GM23338 (cell line): ENCODE data around the gene RSRC2. TPM values are rescaled to one million over a fixed set of nuclear protein-coding genes. Genes with fewer than 3 reads are reported as not detected.

Experiments used
- ATAC-seq: fragments of 200-7000 bp; cut with Tn5 transposase; 3 replicates; pipeline ENCODE4 v1.9.1; 2020
- DNase-seq: peaks from one replicate; pipeline ENCODE4 v3.0.0-alpha.2; 2015; ENCODE audit warnings: low spot score
- H2AFZ ChIP-seq: fragments of 200-600 bp; sonication (generic); 2 replicates; pipeline ENCODE4 v1.8.0; 2016; ENCODE audit warnings: antibody characterized with exemption, mild to moderate bottlenecking, moderate library complexity
- H3F3A ChIP-seq: fragments of 200-600 bp; sonication (generic); replicated peaks from 2 replicates; pipeline ENCODE4 v1.8.0; 2017; ENCODE audit warnings: antibody characterized with exemption, mixed run types, low read depth
- H3K27ac ChIP-seq: fragments of 200-600 bp; sonication (generic); 2 replicates; pipeline ENCODE4 v1.6.1; 2016; ENCODE audit warnings: low read depth
- H3K27me3 ChIP-seq: fragments of 200-600 bp; sonication (generic); 2 replicates; pipeline ENCODE4 v1.8.0; 2016; ENCODE audit warnings: mild to moderate bottlenecking, mixed run types, moderate library complexity; ENCODE audit not compliant: insufficient read depth
- H3K36me3 ChIP-seq: fragments of 200-600 bp; sonication (generic); 2 replicates; pipeline ENCODE4 v1.8.0; 2016; ENCODE audit warnings: mild to moderate bottlenecking; ENCODE audit not compliant: insufficient read depth
- H3K4me1 ChIP-seq: fragments of 200-600 bp; sonication (generic); 2 replicates; pipeline ENCODE4 v1.8.0; 2016; ENCODE audit warnings: mild to moderate bottlenecking, moderate library complexity; ENCODE audit not compliant: insufficient read depth
- H3K4me2 ChIP-seq: fragments of 200-600 bp; sonication (generic); 2 replicates; pipeline ENCODE4 v1.7.1; 2017; ENCODE audit warnings: mixed run types
- H3K4me3 ChIP-seq: fragments of 200-600 bp; sonication (generic); 2 replicates; pipeline ENCODE4 v1.6.1; 2016; ENCODE audit warnings: mixed run types
- H3K79me2 ChIP-seq: fragments of 200-600 bp; sonication (generic); replicated peaks from 2 replicates; pipeline ENCODE4 v1.8.0; 2017; ENCODE audit warnings: mild to moderate bottlenecking; ENCODE audit not compliant: insufficient read depth
- H3K9me2 ChIP-seq: fragments of 200-600 bp; sonication (generic); 2 replicates; pipeline ENCODE4 v1.8.0; 2017; ENCODE audit not compliant: insufficient read depth
- H4K20me1 ChIP-seq: fragments of 200-600 bp; sonication (generic); replicated peaks from 2 replicates; pipeline ENCODE4 v1.8.0; 2017; ENCODE audit warnings: mild to moderate bottlenecking; ENCODE audit not compliant: insufficient read depth
- H3K27ac Mint-ChIP-seq: 2 replicates; pipeline ENCODE4 v1.8.0; 2020; ENCODE audit warnings: inconsistent platforms, mild to moderate bottlenecking, moderate library complexity, mixed read lengths
- H3K27me3 Mint-ChIP-seq: 3 replicates; pipeline ENCODE4 v1.8.0; 2022; ENCODE audit warnings: low read depth, mild to moderate bottlenecking, moderate library complexity, mixed read lengths, inconsistent platforms; ENCODE audit not compliant: insufficient read depth, poor library complexity
- H3K36me3 Mint-ChIP-seq: 3 replicates; pipeline ENCODE4 v1.8.0; 2021; ENCODE audit warnings: low read depth, mild to moderate bottlenecking, inconsistent platforms, moderate library complexity, mixed read lengths
- H3K4me1 Mint-ChIP-seq: 3 replicates; pipeline ENCODE4 v1.8.0; 2020; ENCODE audit warnings: mild to moderate bottlenecking, inconsistent platforms, mixed read lengths
- H3K4me3 Mint-ChIP-seq: 3 replicates; pipeline ENCODE4 v1.8.0; 2021; ENCODE audit warnings: moderate library complexity, mild to moderate bottlenecking, inconsistent platforms, mixed read lengths
- H3K9me3 Mint-ChIP-seq: 3 replicates; pipeline ENCODE4 v1.8.0; 2020; ENCODE audit warnings: moderate library complexity, mild to moderate bottlenecking, inconsistent platforms, mixed read lengths
- CREB1 ChIP-seq: fragments of 250-450 bp; sonication (Bioruptor Pico); IDR thresholded peaks from 2 replicates; pipeline ENCODE4 v1.5.0; 2020; ENCODE audit warnings: low read depth, mild to moderate bottlenecking, moderate library complexity
- EZH2phosphoT487 ChIP-seq: fragments of 200-600 bp; sonication (generic); IDR thresholded peaks from one replicate; pipeline ENCODE4 v1.8.1; 2018; ENCODE audit warnings: antibody characterized with exemption; ENCODE audit not compliant: unreplicated experiment
- JUNB ChIP-seq: IDR thresholded peaks from one replicate; pipeline ENCODE4 v1.6.1; 2016; ENCODE audit warnings: antibody characterized with exemption; ENCODE audit not compliant: unreplicated experiment
- NANOG ChIP-seq: IDR thresholded peaks from 2 replicates; pipeline ENCODE4 v1.6.1; 2016; ENCODE audit warnings: antibody characterized with exemption, borderline replicate concordance
- POLR2AphosphoS5 ChIP-seq: IDR thresholded peaks from 2 replicates; pipeline ENCODE4 v1.6.1; 2016; ENCODE audit warnings: antibody characterized with exemption, low read depth
- ZNF114 ChIP-seq: fragments of 250-450 bp; sonication (Bioruptor Pico); IDR thresholded peaks from 2 replicates; pipeline ENCODE4 v1.5.0; 2020; ENCODE audit warnings: mild to moderate bottlenecking, moderate library complexity
- polyA plus RNA-seq: library from polyadenylated mRNA; unstranded; fragments of >200 nt; fragmentation: Nextera tagmentation; extraction: Ambion mirVana; gene quantifications from 2 replicates; pipeline ENCODE4 v1.2.1, GENCODE V29; 2016
- total RNA-seq: library from RNA; depleted of rRNA; stranded (reverse); fragments of >200 nt; shearing (Covaris generic); gene quantifications from 2 replicates; pipeline ENCODE4 v1.2.3, GENCODE V29; 2014
- TF ChIP-seq, protein P1 (sequence below): IDR thresholded peaks from one replicate; pipeline ENCODE4 v1.6.1; 2018; ENCODE audit warnings: antibody characterized with exemption; ENCODE audit not compliant: unreplicated experiment
- TF ChIP-seq, protein P2 (sequence below): fragments of 250-450 bp; sonication (Bioruptor Pico); IDR thresholded peaks from 2 replicates; pipeline ENCODE4 v1.5.0; 2020; ENCODE audit warnings: mild to moderate bottlenecking, moderate library complexity
- TF ChIP-seq, protein P3 (sequence below), 2 experiments: fragments of 200-600 bp in 1 of 2; sonication (generic) in 1 of 2; conservative IDR thresholded peaks; 2 replicates each; pipeline versions ENCODE4 v1.5.1 to v1.6.1; 2016 to 2017; ENCODE audit warnings: antibody characterized with exemption in 2 of 2, low read depth in 2 of 2, mild to moderate bottlenecking in 2 of 2, moderate library complexity in 1 of 2

Gene RSRC2
- total and polyA plus RNA-seq, 2 experiments from 2014 or later, result 76.3 to 184 TPM

- TF ChIP-seq CREB1 (CRISPR knock-in tag), result no peak
- TF ChIP-seq JUNB, result no peak
- TF ChIP-seq, protein P1, sequence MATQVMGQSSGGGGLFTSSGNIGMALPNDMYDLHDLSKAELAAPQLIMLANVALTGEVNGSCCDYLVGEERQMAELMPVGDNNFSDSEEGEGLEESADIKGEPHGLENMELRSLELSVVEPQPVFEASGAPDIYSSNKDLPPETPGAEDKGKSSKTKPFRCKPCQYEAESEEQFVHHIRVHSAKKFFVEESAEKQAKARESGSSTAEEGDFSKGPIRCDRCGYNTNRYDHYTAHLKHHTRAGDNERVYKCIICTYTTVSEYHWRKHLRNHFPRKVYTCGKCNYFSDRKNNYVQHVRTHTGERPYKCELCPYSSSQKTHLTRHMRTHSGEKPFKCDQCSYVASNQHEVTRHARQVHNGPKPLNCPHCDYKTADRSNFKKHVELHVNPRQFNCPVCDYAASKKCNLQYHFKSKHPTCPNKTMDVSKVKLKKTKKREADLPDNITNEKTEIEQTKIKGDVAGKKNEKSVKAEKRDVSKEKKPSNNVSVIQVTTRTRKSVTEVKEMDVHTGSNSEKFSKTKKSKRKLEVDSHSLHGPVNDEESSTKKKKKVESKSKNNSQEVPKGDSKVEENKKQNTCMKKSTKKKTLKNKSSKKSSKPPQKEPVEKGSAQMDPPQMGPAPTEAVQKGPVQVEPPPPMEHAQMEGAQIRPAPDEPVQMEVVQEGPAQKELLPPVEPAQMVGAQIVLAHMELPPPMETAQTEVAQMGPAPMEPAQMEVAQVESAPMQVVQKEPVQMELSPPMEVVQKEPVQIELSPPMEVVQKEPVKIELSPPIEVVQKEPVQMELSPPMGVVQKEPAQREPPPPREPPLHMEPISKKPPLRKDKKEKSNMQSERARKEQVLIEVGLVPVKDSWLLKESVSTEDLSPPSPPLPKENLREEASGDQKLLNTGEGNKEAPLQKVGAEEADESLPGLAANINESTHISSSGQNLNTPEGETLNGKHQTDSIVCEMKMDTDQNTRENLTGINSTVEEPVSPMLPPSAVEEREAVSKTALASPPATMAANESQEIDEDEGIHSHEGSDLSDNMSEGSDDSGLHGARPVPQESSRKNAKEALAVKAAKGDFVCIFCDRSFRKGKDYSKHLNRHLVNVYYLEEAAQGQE, result no peak
- TF ChIP-seq, protein P2, sequence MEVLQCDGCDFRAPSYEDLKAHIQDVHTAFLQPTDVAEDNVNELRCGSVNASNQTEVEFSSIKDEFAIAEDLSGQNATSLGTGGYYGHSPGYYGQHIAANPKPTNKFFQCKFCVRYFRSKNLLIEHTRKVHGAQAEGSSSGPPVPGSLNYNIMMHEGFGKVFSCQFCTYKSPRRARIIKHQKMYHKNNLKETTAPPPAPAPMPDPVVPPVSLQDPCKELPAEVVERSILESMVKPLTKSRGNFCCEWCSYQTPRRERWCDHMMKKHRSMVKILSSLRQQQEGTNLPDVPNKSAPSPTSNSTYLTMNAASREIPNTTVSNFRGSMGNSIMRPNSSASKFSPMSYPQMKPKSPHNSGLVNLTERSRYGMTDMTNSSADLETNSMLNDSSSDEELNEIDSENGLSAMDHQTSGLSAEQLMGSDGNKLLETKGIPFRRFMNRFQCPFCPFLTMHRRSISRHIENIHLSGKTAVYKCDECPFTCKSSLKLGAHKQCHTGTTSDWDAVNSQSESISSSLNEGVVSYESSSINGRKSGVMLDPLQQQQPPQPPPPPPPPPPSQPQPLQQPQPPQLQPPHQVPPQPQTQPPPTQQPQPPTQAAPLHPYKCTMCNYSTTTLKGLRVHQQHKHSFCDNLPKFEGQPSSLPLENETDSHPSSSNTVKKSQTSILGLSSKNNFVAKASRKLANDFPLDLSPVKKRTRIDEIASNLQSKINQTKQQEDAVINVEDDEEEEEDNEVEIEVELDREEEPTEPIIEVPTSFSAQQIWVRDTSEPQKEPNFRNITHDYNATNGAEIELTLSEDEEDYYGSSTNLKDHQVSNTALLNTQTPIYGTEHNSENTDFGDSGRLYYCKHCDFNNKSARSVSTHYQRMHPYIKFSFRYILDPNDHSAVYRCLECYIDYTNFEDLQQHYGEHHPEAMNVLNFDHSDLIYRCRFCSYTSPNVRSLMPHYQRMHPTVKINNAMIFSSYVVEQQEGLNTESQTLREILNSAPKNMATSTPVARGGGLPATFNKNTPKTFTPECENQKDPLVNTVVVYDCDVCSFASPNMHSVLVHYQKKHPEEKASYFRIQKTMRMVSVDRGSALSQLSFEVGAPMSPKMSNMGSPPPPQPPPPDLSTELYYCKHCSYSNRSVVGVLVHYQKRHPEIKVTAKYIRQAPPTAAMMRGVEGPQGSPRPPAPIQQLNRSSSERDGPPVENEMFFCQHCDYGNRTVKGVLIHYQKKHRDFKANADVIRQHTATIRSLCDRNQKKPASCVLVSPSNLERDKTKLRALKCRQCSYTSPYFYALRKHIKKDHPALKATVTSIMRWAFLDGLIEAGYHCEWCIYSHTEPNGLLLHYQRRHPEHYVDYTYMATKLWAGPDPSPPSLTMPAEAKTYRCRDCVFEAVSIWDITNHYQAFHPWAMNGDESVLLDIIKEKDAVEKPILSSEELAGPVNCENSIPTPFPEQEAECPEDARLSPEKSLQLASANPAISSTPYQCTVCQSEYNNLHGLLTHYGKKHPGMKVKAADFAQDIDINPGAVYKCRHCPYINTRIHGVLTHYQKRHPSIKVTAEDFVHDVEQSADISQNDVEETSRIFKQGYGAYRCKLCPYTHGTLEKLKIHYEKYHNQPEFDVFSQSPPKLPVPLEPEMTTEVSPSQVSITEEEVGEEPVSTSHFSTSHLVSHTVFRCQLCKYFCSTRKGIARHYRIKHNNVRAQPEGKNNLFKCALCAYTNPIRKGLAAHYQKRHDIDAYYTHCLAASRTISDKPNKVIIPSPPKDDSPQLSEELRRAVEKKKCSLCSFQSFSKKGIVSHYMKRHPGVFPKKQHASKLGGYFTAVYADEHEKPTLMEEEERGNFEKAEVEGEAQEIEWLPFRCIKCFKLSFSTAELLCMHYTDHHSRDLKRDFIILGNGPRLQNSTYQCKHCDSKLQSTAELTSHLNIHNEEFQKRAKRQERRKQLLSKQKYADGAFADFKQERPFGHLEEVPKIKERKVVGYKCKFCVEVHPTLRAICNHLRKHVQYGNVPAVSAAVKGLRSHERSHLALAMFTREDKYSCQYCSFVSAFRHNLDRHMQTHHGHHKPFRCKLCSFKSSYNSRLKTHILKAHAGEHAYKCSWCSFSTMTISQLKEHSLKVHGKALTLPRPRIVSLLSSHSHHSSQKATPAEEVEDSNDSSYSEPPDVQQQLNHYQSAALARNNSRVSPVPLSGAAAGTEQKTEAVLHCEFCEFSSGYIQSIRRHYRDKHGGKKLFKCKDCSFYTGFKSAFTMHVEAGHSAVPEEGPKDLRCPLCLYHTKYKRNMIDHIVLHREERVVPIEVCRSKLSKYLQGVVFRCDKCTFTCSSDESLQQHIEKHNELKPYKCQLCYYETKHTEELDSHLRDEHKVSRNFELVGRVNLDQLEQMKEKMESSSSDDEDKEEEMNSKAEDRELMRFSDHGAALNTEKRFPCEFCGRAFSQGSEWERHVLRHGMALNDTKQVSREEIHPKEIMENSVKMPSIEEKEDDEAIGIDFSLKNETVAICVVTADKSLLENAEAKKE (CRISPR knock-in tag), result no peak
- no peak for TF ChIP-seq POLR2AphosphoS5
- TF ChIP-seq, protein P3, sequence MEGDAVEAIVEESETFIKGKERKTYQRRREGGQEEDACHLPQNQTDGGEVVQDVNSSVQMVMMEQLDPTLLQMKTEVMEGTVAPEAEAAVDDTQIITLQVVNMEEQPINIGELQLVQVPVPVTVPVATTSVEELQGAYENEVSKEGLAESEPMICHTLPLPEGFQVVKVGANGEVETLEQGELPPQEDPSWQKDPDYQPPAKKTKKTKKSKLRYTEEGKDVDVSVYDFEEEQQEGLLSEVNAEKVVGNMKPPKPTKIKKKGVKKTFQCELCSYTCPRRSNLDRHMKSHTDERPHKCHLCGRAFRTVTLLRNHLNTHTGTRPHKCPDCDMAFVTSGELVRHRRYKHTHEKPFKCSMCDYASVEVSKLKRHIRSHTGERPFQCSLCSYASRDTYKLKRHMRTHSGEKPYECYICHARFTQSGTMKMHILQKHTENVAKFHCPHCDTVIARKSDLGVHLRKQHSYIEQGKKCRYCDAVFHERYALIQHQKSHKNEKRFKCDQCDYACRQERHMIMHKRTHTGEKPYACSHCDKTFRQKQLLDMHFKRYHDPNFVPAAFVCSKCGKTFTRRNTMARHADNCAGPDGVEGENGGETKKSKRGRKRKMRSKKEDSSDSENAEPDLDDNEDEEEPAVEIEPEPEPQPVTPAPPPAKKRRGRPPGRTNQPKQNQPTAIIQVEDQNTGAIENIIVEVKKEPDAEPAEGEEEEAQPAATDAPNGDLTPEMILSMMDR (conservative IDR thresholded peaks at IDR 0.05; ENCODE audit: low read depth in 2 of 2), result no peak
- no peak for TF ChIP-seq NANOG
- TF ChIP-seq ZNF114 (CRISPR knock-in tag), result no peak
- no peak for TF ChIP-seq EZH2phosphoT487
- Mint-ChIP-seq H3K27me3 (peaks cover 2% of the 10 kb centered on the region), H3K9me3 (no peaks in the 10 kb centered on the region), H3K4me3 (no peak overlapping the region), H3K36me3 (peaks cover 95% of the 10 kb centered on the region), H3K27ac (no peak overlapping the region), H3K4me1 (peaks cover 8% of the 10 kb centered on the region; the same call in 2 of the 3 replicates)
- Histone ChIP-seq H3F3A (no peaks in the 10 kb centered on the region; the same call in 1 of the 2 replicates), H3K4me2 (no peak overlapping the region), H2AFZ (no peak overlapping the region), H3K9me2 (no peaks in the 10 kb centered on the region), H4K20me1 (peaks cover 43% of the 10 kb centered on the region), H3K27me3 (no peaks in the 10 kb centered on the region), H3K79me2 (peaks cover 96% of the 10 kb centered on the region), H3K4me3 (no peak overlapping the region), H3K36me3 (peaks cover 91% of the 10 kb centered on the region), H3K27ac (no peak overlapping the region), H3K4me1 (peaks cover 9% of the 10 kb centered on the region; the same call in 1 of the 2 replicates)
- ATAC-seq (no peak), DNase-seq (no peak)
These were observed 7.8 kb downstream of the RSRC2 start for GRCh38 chr12:122518908-122519307.
